HCT116 (cell line): Measurements from ENCODE around the gene POPDC3. TPM values are rescaled to one million over a fixed set of nuclear protein-coding genes. Genes with fewer than 3 reads are reported as not detected.

Experiments used
- ATAC-seq: fragments of 200-7000 bp; cut with Tn5 transposase; 2 replicates; pipeline ENCODE4 v1.9.1; 2020; ENCODE audit warnings: mild to moderate bottlenecking, moderate library complexity
- BruUV-seq: library from RNA; stranded (reverse); fragments of 400-500 nt; replicated peaks from 2 replicates; lab custom pipeline; 2021; lab: Mats Ljungman, UMichigan
- CTCF ChIA-PET: fragments of 300-600 bp; sonication (Branson Sonifier 250); formaldehyde crosslinking; loops from one replicate; lab custom pipeline; 2021; ENCODE audit warnings: antibody characterized with exemption; lab: Charles Lee
- POLR2A ChIA-PET: fragments of 300-600, 350-600 bp; sonication (Branson Sonifier 250); formaldehyde crosslinking; loops from one replicate; lab custom pipeline; 2021; ENCODE audit warnings: antibody characterized with exemption; lab: Charles Lee
- RAD21 ChIA-PET, 2 experiments: fragments of 300-600 bp; sonication (Branson Sonifier 250); formaldehyde crosslinking; loops; one replicate each; lab custom pipeline; 2023; ENCODE audit warnings: low total read pairs in 2 of 2; ENCODE audit not compliant: uncharacterized antibody in 2 of 2, unreplicated experiment in 2 of 2, low non-redundant PET in 1 of 2; lab: Charles Lee
- DNase-seq: peaks from one replicate; pipeline ENCODE4 v3.0.0-alpha.2; 2010; ENCODE audit warnings: low read depth, low spot score
- H2AFZ ChIP-seq: fragments of 200-600 bp; shearing (Covaris generic), sonication (generic); 2 replicates; pipeline ENCODE4 v1.6.1; 2017; ENCODE audit warnings: low read depth, mixed run types, mixed read lengths, antibody characterized with exemption, low read length; ENCODE audit not compliant: poor library complexity, severe bottlenecking
- H3K27ac ChIP-seq: 2 replicates; pipeline ENCODE4 v1.5.1; 2012; ENCODE audit warnings: low read depth, low read length
- H3K27me3 ChIP-seq: fragments of 200-600 bp; sonication (generic); 2 replicates; pipeline ENCODE4 v1.6.1; 2016; ENCODE audit warnings: mixed run types, low read length, mixed read lengths; ENCODE audit not compliant: insufficient read depth
- H3K36me3 ChIP-seq, 2 experiments: fragments of 200-500 bp in 1 of 2; fragments of 200-600 bp in 1 of 2; sonication (Bioruptor generic) in 1 of 2; sonication (generic) in 1 of 2; 2 replicates each; pipeline versions ENCODE4 v1.5.1 to v1.6.1; 2014 to 2016; ENCODE audit warnings: low read length in 2 of 2, inconsistent platforms in 1 of 2, mixed read lengths in 1 of 2, mixed run types in 1 of 2; ENCODE audit not compliant: insufficient read depth in 2 of 2, control insufficient read depth in 1 of 2
- H3K4me1 ChIP-seq, 2 experiments: fragments of 200-600 bp in 1 of 2; sonication (generic) in 1 of 2; 2 replicates each; pipeline versions ENCODE4 v1.5.1 to v1.6.1; 2012 to 2017; ENCODE audit warnings: low read length in 2 of 2, inconsistent platforms in 1 of 2, mild to moderate bottlenecking in 1 of 2, mixed read lengths in 1 of 2, mixed run types in 1 of 2, moderate library complexity in 1 of 2; ENCODE audit not compliant: insufficient read depth in 2 of 2, control insufficient read depth in 1 of 2
- H3K4me2 ChIP-seq: fragments of 200-600 bp; sonication (generic); 2 replicates; pipeline ENCODE4 v1.6.1; 2017; ENCODE audit warnings: mixed run types, low read length, mixed read lengths
- H3K4me3 ChIP-seq, 2 experiments: fragments of 200-600 bp in 1 of 2; sonication (generic) in 1 of 2; replicated peaks in 1 of 2; 2 replicates each; pipeline ENCODE4 v1.5.1; 2011 to 2016; ENCODE audit warnings: low read length in 2 of 2, control low read depth in 1 of 2, low read depth in 1 of 2, mild to moderate bottlenecking in 1 of 2, mixed read lengths in 1 of 2, mixed run types in 1 of 2
- H3K79me2 ChIP-seq: fragments of 200-600 bp; sonication (generic); 2 replicates; pipeline ENCODE4 v1.6.1; 2017; ENCODE audit warnings: mild to moderate bottlenecking, mixed run types, low read length, moderate library complexity, mixed read lengths; ENCODE audit not compliant: insufficient read depth
- H3K9ac ChIP-seq: fragments of 200-600 bp; sonication (generic); 2 replicates; pipeline ENCODE4 v1.6.1; 2016; ENCODE audit warnings: low read length, mixed read lengths
- H3K9me2 ChIP-seq: fragments of 200-600 bp; sonication (generic), shearing (Covaris generic); 2 replicates; pipeline ENCODE4 v1.6.1; 2017; ENCODE audit warnings: mixed run types, mild to moderate bottlenecking, moderate library complexity; ENCODE audit not compliant: insufficient read depth
- H3K9me3 ChIP-seq, 2 experiments: fragments of 200-500 bp in 1 of 2; fragments of 200-600 bp in 1 of 2; sonication (Bioruptor generic) in 1 of 2; sonication (generic) in 1 of 2; 2 replicates each; pipeline ENCODE4 v1.6.1; 2014 to 2017; ENCODE audit warnings: low read length in 2 of 2, mixed read lengths in 2 of 2, inconsistent platforms in 1 of 2, low read depth in 1 of 2, mild to moderate bottlenecking in 1 of 2, mixed run types in 1 of 2, moderate library complexity in 1 of 2; ENCODE audit not compliant: control insufficient read depth in 1 of 2, insufficient read depth in 1 of 2
- H4K20me1 ChIP-seq: fragments of 200-600 bp; sonication (generic), shearing (Covaris generic); 2 replicates; pipeline ENCODE4 v1.6.1; 2017; ENCODE audit warnings: mixed run types, mild to moderate bottlenecking, moderate library complexity; ENCODE audit not compliant: insufficient read depth
- CBX3 ChIP-seq: IDR thresholded peaks from 2 replicates; pipeline ENCODE4 v1.6.1; 2012; ENCODE audit warnings: low read depth
- CEBPB ChIP-seq: IDR thresholded peaks from 2 replicates; pipeline ENCODE4 v1.6.1; 2012; ENCODE audit warnings: low read depth
- CTCF ChIP-seq, 3 experiments: fragments of 200-600 bp in 1 of 3; sonication (generic) in 1 of 3; IDR thresholded peaks in 2 of 3; conservative IDR thresholded peaks in 1 of 3; 2 replicates each; pipeline ENCODE4 v1.5.1; 2012 to 2017; ENCODE audit warnings: low read depth in 2 of 3, low read length in 2 of 3, antibody characterized with exemption in 1 of 3, borderline replicate concordance in 1 of 3, control low read depth in 1 of 3, mild to moderate bottlenecking in 1 of 3, mixed read lengths in 1 of 3, mixed run types in 1 of 3, moderate library complexity in 1 of 3; ENCODE audit not compliant: insufficient read depth in 1 of 3
- EGR1 ChIP-seq: IDR thresholded peaks from 2 replicates; pipeline ENCODE4 v1.6.1; 2012; ENCODE audit warnings: low read depth
- ELF1 ChIP-seq: IDR thresholded peaks from 2 replicates; pipeline ENCODE4 v1.6.1; 2012; ENCODE audit warnings: low read depth, borderline replicate concordance
- EZH2 ChIP-seq: fragments of 200-600 bp; sonication (generic); IDR thresholded peaks from 2 replicates; pipeline ENCODE4 v1.6.1; 2017; ENCODE audit warnings: antibody characterized with exemption, mixed run types
- EZH2phosphoT487 ChIP-seq: fragments of 200-600 bp; IDR thresholded peaks from 2 replicates; pipeline ENCODE4 v1.6.1; 2018; ENCODE audit warnings: antibody characterized with exemption, borderline replicate concordance
- FOSL1 ChIP-seq: IDR thresholded peaks from 2 replicates; pipeline ENCODE4 v1.6.1; 2012; ENCODE audit warnings: low read depth
- JUND ChIP-seq: IDR thresholded peaks from 2 replicates; pipeline ENCODE4 v1.6.1; 2012
- MAX ChIP-seq: IDR thresholded peaks from 2 replicates; pipeline ENCODE4 v1.6.1; 2012
- POLR2A ChIP-seq: IDR thresholded peaks from 2 replicates; pipeline ENCODE4 v1.7.0; 2011; ENCODE audit warnings: borderline replicate concordance; ENCODE audit not compliant: insufficient read depth, insufficient read length; ENCODE audit errors: extremely low read depth
- POLR2AphosphoS5 ChIP-seq: IDR thresholded peaks from 2 replicates; pipeline ENCODE4 v1.6.1; 2011; ENCODE audit warnings: mild to moderate bottlenecking, low read depth, low read length, moderate library complexity
- RAD21 ChIP-seq: IDR thresholded peaks from 2 replicates; pipeline ENCODE4 v1.6.1; 2012; ENCODE audit warnings: low read depth, mild to moderate bottlenecking
- REST ChIP-seq: IDR thresholded peaks from 2 replicates; pipeline ENCODE4 v1.6.1; 2012; ENCODE audit warnings: low read depth
- SRF ChIP-seq: IDR thresholded peaks from 2 replicates; pipeline ENCODE4 v1.6.1; 2012; ENCODE audit warnings: low read depth
- YY1 ChIP-seq: IDR thresholded peaks from 2 replicates; pipeline ENCODE4 v1.6.1; 2011; ENCODE audit warnings: low read length, low read depth, moderate library complexity, mild to moderate bottlenecking; ENCODE audit not compliant: insufficient replicate concordance; ENCODE audit errors: extremely low read depth
- ZBTB33 ChIP-seq: IDR thresholded peaks from 2 replicates; pipeline ENCODE4 v1.6.1; 2011; ENCODE audit warnings: mild to moderate bottlenecking, low read length, moderate library complexity; ENCODE audit not compliant: insufficient replicate concordance; ENCODE audit errors: extremely low read depth
- ZFX ChIP-seq: fragments of 450-650 bp; IDR thresholded peaks from 2 replicates; pipeline ENCODE4 v1.6.1; 2017
- intact Hi-C: fragments of 100-400 bp; cut with micrococcal nuclease; formaldehyde crosslinking; loops from 2 replicates; pipeline ENCODE4 v1.10.0; 2022
- total RNA-seq: library from RNA; stranded (reverse); gene quantifications from one replicate; pipeline ENCODE4 v1.2.1, GENCODE V29; 2021; ENCODE audit not compliant: unreplicated experiment

Gene POPDC3
- total RNA-seq, 1 experiment from 2014 or later = 10.1 TPM

GRCh38 chr6:105181981-105182515 lies 2.2 kb upstream of the POPDC3 start:
- intact Hi-C loops = no loop called here
- no peaks in the 10 kb centered on the region; the same call in 1 of the 2 replicates for H4K20me1 ChIP-seq
- H3K79me2 ChIP-seq = peaks cover 14% of the 10 kb centered on the region; the same call in 1 of the 2 replicates
- ChIA-PET RAD21 (no interaction called here), POLR2A (no interaction called here), CTCF (no interaction called here)
- BruUV-seq = no TSS peak
- H3K27ac ChIP-seq = no peak overlapping the region
- H3K36me3 ChIP-seq = no peaks in the 10 kb centered on the region
- no peak overlapping the region for H3K4me3 ChIP-seq
- no peak for ATAC-seq
- H3K4me1 ChIP-seq = peaks cover 4 to 27% of the 10 kb centered on the region in 2 experiments
- H3K4me2 ChIP-seq = no peak overlapping the region
- H3K27me3 ChIP-seq = no peaks in the 10 kb centered on the region
- no peak for TF ChIP-seq RAD21
- TF ChIP-seq CEBPB = no peak
- TF ChIP-seq CTCF (IDR thresholded peaks at IDR 0.05 in 2 of 3, conservative IDR thresholded peaks at IDR 0.05 in 1 of 3; ENCODE audit: borderline replicate concordance in 1 of 3, insufficient read depth in 1 of 3, low read depth in 2 of 3, low read length in 2 of 3) = no peak
- TF ChIP-seq REST = no peak
- TF ChIP-seq JUND = no peak
- no peak for TF ChIP-seq ELF1
- TF ChIP-seq CBX3 = no peak
- TF ChIP-seq SRF = no peak
- no peak for TF ChIP-seq ZBTB33
- TF ChIP-seq POLR2A = no peak
- no peak for TF ChIP-seq POLR2AphosphoS5
- TF ChIP-seq EZH2phosphoT487 = no peak
- no peak for TF ChIP-seq FOSL1
- no peak for TF ChIP-seq EZH2
- TF ChIP-seq YY1 = no peak
- no peak for TF ChIP-seq EGR1
- TF ChIP-seq ZFX = no peak
- no peak for TF ChIP-seq MAX
- DNase-seq = no peak
- no peak overlapping the region for H3K9ac ChIP-seq
- H2AFZ ChIP-seq = no peak overlapping the region
- no peaks in the 10 kb centered on the region for H3K9me2 ChIP-seq
- H3K9me3 ChIP-seq = no peaks in the 10 kb centered on the region
